Subcutaneous adipose tissue (tissue), 4 donors: ENCODE data around the gene NR3C1. TPM values are rescaled to one million over a fixed set of nuclear protein-coding genes. Genes with fewer than 3 reads are reported as not detected.

Experiments
- CTCF ChIP-seq: fragments of 450-650 bp; IDR thresholded peaks from one replicate; pipeline ENCODE4 v1.5.1; 2016; ENCODE audit warnings: low read depth, mild to moderate bottlenecking, control low read depth, antibody characterized with exemption, moderate library complexity
- total RNA-seq, 4 donors: library from RNA; depleted of rRNA; stranded (reverse); fragments of >200 nt; gene quantifications; one replicate each; pipeline ENCODE4 v1.1.0, GENCODE V29; 2016

The NR3C1 gene
- total RNA-seq, 4 donors from 2014 or later, result 86.2 to 174 (median 95.1) TPM

GRCh38 chr5:143243103-143243502 is 160.4 kb downstream of the NR3C1 start:
- TF ChIP-seq CTCF, result no peak

- no peak for TF ChIP-seq CTCF
Observed at GRCh38 chr5:143241892-143242291, 161.6 kb downstream of the NR3C1 start.

- no peak for TF ChIP-seq CTCF
Observed at GRCh38 chr5:143239882-143240518, 163.5 kb downstream of the NR3C1 start.

- no peak for TF ChIP-seq CTCF
Observed at GRCh38 chr5:143238620-143239019, 164.9 kb downstream of the NR3C1 start.

- no peak for TF ChIP-seq CTCF
Observed at GRCh38 chr5:143237664-143238063, 165.8 kb downstream of the NR3C1 start.

GRCh38 chr5:143236682-143237081 is 166.8 kb downstream of the NR3C1 start:
- no peak for TF ChIP-seq CTCF

- no peak for TF ChIP-seq CTCF
Observed at GRCh38 chr5:143235423-143235822, 168.1 kb downstream of the NR3C1 start.
